Right atrium auricular region (tissue), 2 donors: ENCODE data around the gene BOC. TPM values are rescaled to one million over a fixed set of nuclear protein-coding genes. Genes with fewer than 3 reads are reported as not detected.

Experiments used
- DNase-seq: peaks from one replicate; pipeline ENCODE4 v3.0.0-alpha.2; 2019; ENCODE audit warnings: low spot score
- H3K27ac ChIP-seq, 2 donors: fragments of 200-600 bp; sonication (generic); 1 replicate in 1 of 2; 2 replicates in 1 of 2; pipeline ENCODE4 v1.5.1; 2016 to 2019
- H3K27me3 ChIP-seq, 2 donors: fragments of 200-600 bp; sonication (generic); one replicate each; pipeline versions ENCODE4 v1.5.1 to v1.6.0; 2017 to 2019
- H3K36me3 ChIP-seq: fragments of 200-600 bp; sonication (generic); one replicate; pipeline ENCODE4 v1.5.1; 2016
- H3K4me1 ChIP-seq, 2 donors: fragments of 200-600 bp; sonication (generic); one replicate each; pipeline versions ENCODE4 v1.5.1 to v1.6.0; 2017 to 2019
- H3K4me3 ChIP-seq, 2 donors: fragments of 200-600 bp; sonication (generic); 1 replicate in 1 of 2; 2 replicates in 1 of 2; pipeline ENCODE4 v1.5.1; 2017 to 2019; ENCODE audit warnings: mild to moderate bottlenecking in 1 of 2, moderate library complexity in 1 of 2
- H3K9me3 ChIP-seq, 2 donors: fragments of 200-600 bp; sonication (generic); one replicate each; pipeline ENCODE4 v1.5.1; 2019
- total RNA-seq, 2 donors: library from RNA; depleted of rRNA; stranded (reverse); fragments of >200 nt; gene quantifications; one replicate each; pipeline ENCODE4 v1.1.0, GENCODE V29; 2016
- TF ChIP-seq, protein P1 (sequence below), 2 donors: fragments of 200-600 bp; sonication (generic); IDR thresholded peaks; one replicate each; pipeline ENCODE4 v1.5.1; 2019; ENCODE audit warnings: antibody characterized with exemption in 2 of 2

BOC gene
- total RNA-seq, 2 donors from 2014 or later = 10.6 to 15.4 TPM

DNA sequence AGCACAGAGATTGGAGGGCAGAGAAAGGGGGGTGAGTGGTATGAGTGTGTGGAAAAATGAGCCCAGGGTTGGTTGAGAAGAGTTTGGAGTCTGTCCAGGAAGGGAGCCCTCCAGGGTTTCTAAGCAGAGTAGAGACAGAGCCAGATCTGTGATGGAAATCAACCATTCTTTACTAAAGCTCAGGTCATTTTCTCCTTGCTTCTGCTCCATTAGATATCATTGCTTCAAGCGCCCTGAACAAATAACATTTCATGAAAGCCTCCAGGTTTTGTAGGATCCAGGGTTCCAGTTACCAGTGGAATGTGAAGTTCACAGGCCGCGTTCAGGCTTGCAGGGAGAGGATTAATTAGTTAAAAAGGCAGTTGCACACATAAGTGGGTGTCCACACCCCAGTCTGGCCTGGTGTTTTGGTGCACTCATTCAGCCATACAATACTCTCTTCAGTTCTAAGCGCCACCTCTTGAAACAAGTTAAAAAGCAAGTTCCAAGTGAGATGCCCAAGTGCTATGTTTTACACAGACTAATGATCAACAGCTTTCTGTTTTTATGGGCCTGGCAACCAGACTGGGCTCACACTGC, 16.4 kb upstream of the BOC start:
- no peaks in the 10 kb centered on the region for H3K9me3 ChIP-seq
- no peak overlapping the region for H3K27ac ChIP-seq
- H3K4me1 ChIP-seq = peaks cover 0 to 6% of the 10 kb centered on the region in 2 donors
- no peaks in the 10 kb centered on the region for H3K36me3 ChIP-seq
- no peaks in the 10 kb centered on the region for H3K27me3 ChIP-seq
- DNase-seq = no peak
- no peak overlapping the region for H3K4me3 ChIP-seq
- TF ChIP-seq, protein P1, sequence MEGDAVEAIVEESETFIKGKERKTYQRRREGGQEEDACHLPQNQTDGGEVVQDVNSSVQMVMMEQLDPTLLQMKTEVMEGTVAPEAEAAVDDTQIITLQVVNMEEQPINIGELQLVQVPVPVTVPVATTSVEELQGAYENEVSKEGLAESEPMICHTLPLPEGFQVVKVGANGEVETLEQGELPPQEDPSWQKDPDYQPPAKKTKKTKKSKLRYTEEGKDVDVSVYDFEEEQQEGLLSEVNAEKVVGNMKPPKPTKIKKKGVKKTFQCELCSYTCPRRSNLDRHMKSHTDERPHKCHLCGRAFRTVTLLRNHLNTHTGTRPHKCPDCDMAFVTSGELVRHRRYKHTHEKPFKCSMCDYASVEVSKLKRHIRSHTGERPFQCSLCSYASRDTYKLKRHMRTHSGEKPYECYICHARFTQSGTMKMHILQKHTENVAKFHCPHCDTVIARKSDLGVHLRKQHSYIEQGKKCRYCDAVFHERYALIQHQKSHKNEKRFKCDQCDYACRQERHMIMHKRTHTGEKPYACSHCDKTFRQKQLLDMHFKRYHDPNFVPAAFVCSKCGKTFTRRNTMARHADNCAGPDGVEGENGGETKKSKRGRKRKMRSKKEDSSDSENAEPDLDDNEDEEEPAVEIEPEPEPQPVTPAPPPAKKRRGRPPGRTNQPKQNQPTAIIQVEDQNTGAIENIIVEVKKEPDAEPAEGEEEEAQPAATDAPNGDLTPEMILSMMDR (IDR thresholded peaks at IDR 0.05) = no peak

DNA sequence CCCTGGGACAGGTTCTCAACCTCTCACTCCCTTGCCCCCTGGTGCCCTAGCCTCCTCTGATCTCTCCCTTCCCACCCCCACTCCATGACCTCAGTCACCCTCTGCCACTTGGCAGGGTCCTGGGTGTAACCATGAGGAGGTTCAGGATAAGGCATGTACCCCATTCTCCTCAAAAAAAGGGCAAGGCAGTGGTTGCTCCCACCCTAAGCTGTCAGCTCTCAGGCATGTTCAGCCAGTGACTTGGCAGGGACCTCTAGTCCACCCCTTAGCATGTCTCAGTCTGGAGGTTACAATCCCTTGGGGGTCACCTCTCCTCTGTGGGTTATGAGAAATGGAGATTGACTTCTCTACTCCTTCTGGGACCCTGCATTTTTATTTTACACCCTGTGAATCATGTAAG, 11.0 kb upstream of the BOC start:
- Histone ChIP-seq H3K9me3 (no peaks in the 10 kb centered on the region), H3K36me3 (no peaks in the 10 kb centered on the region), H3K4me3 (no peak overlapping the region), H3K4me1 (no peaks in the 10 kb centered on the region), H3K27ac (no peak overlapping the region), H3K27me3 (no peaks in the 10 kb centered on the region)
- TF ChIP-seq, protein P1 (IDR thresholded peaks at IDR 0.05) = no peak
- DNase-seq = no peak

DNA sequence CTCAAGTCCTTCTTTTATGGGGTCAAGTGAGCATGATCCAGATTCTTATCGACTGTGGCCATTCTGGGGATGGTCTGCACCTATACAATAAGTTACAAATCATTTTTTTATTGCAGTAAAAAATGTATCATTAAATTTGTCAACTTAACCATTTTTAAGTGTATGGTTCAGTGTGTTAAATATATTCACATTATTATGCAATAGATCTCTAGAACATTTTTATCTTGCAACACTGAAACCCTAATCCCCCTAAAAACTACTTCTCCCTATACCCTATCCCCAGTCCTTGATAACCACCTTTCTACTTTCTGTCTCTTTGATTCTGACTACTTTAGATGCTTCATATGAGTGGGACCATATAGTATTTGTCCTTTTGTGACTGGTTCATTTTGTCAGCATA, 10.4 kb upstream of the BOC start:
- H3K27me3 ChIP-seq = no peaks in the 10 kb centered on the region
- TF ChIP-seq, protein P1 (IDR thresholded peaks at IDR 0.05) = no peak

DNA sequence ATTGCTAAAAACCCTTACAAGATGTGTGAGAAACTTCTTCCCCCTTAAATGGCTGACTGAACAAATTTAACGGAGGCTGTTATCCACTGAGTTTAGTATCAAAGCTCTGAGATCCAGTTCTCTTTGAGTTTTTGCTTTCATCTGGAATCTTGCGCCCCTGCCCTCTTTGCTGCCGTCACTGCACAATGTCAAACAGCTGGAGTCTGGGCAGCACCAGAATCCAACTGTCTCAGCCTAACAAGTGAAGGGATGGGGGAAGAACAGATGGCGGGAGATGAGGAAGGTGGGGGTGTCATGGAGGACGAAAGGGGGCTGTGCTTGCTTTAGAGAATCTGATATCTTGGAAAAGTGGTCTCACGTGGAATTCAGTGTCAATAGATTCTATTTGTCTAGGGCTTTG, 7.0 kb upstream of the BOC start:
- TF ChIP-seq, protein P1 (IDR thresholded peaks at IDR 0.05) = no peak
- Histone ChIP-seq H3K4me1 (no peaks in the 10 kb centered on the region), H3K36me3 (no peaks in the 10 kb centered on the region), H3K27me3 (no peaks in the 10 kb centered on the region), H3K4me3 (no peak overlapping the region), H3K9me3 (no peaks in the 10 kb centered on the region), H3K27ac (no peak overlapping the region)
- DNase-seq = no peak

More for the DNA sequence above, 10.4 kb upstream of the BOC start:
- Histone ChIP-seq H3K27ac (no peak overlapping the region), H3K9me3 (no peaks in the 10 kb centered on the region), H3K4me1 (no peaks in the 10 kb centered on the region), H3K4me3 (no peak overlapping the region), H3K36me3 (no peaks in the 10 kb centered on the region)
- DNase-seq = no peak

DNA sequence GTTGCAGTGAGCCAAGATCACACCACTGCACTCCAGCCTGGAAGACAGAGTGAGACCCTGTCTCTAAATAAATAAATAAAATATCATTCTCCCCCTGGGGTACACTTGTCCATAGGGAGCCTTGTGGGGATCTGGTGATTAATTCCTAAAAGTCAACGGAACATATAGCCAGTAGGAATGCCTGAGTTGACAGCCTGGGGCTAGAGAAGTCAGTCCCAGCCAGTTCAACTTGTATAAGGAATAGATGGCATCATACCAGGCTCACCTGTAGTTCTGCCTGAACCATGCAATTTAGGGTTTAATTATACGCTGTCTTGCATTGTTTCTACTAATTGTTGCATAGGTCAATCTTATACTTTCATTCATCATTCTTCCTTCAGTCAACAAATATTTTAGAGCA, 5.9 kb upstream of the BOC start:
- TF ChIP-seq, protein P1 (IDR thresholded peaks at IDR 0.05) = no peak
- no peaks in the 10 kb centered on the region for H3K9me3 ChIP-seq
- no peak for DNase-seq
- H3K4me3 ChIP-seq = no peak overlapping the region
- H3K36me3 ChIP-seq = no peaks in the 10 kb centered on the region
- H3K4me1 ChIP-seq = no peaks in the 10 kb centered on the region
- H3K27me3 ChIP-seq = no peaks in the 10 kb centered on the region
- H3K27ac ChIP-seq = no peak overlapping the region
